HCT116 (cell line): ENCODE data around the gene ACBD3. TPM values are rescaled to one million over a fixed set of nuclear protein-coding genes. Genes with fewer than 3 reads are reported as not detected.

ENCODE experiments used
- ATAC-seq: fragments of 200-7000 bp; cut with Tn5 transposase; 2 replicates; pipeline ENCODE4 v1.9.1; 2020; ENCODE audit warnings: mild to moderate bottlenecking, moderate library complexity
- BruUV-seq: library from RNA; stranded (reverse); fragments of 400-500 nt; replicated peaks from 2 replicates; lab custom pipeline; 2021; lab: Mats Ljungman, UMichigan
- CTCF ChIA-PET: fragments of 300-600 bp; sonication (Branson Sonifier 250); formaldehyde crosslinking; loops from one replicate; lab custom pipeline; 2021; ENCODE audit warnings: antibody characterized with exemption; lab: Charles Lee
- POLR2A ChIA-PET: fragments of 300-600, 350-600 bp; sonication (Branson Sonifier 250); formaldehyde crosslinking; loops from one replicate; lab custom pipeline; 2021; ENCODE audit warnings: antibody characterized with exemption; lab: Charles Lee
- RAD21 ChIA-PET, 2 experiments: fragments of 300-600 bp; sonication (Branson Sonifier 250); formaldehyde crosslinking; loops; one replicate each; lab custom pipeline; 2023; ENCODE audit warnings: low total read pairs in 2 of 2; ENCODE audit not compliant: uncharacterized antibody in 2 of 2, unreplicated experiment in 2 of 2, low non-redundant PET in 1 of 2; lab: Charles Lee
- DNase-seq: peaks from one replicate; pipeline ENCODE4 v3.0.0-alpha.2; 2010; ENCODE audit warnings: low read depth, low spot score
- H2AFZ ChIP-seq: fragments of 200-600 bp; shearing (Covaris generic), sonication (generic); 2 replicates; pipeline ENCODE4 v1.6.1; 2017; ENCODE audit warnings: low read depth, mixed run types, mixed read lengths, antibody characterized with exemption, low read length; ENCODE audit not compliant: poor library complexity, severe bottlenecking
- H3K27ac ChIP-seq: 2 replicates; pipeline ENCODE4 v1.5.1; 2012; ENCODE audit warnings: low read depth, low read length
- H3K27me3 ChIP-seq: fragments of 200-600 bp; sonication (generic); 2 replicates; pipeline ENCODE4 v1.6.1; 2016; ENCODE audit warnings: mixed run types, low read length, mixed read lengths; ENCODE audit not compliant: insufficient read depth
- H3K36me3 ChIP-seq, 2 experiments: fragments of 200-500 bp in 1 of 2; fragments of 200-600 bp in 1 of 2; sonication (Bioruptor generic) in 1 of 2; sonication (generic) in 1 of 2; 2 replicates each; pipeline versions ENCODE4 v1.5.1 to v1.6.1; 2014 to 2016; ENCODE audit warnings: low read length in 2 of 2, inconsistent platforms in 1 of 2, mixed read lengths in 1 of 2, mixed run types in 1 of 2; ENCODE audit not compliant: insufficient read depth in 2 of 2, control insufficient read depth in 1 of 2
- H3K4me1 ChIP-seq, 2 experiments: fragments of 200-600 bp in 1 of 2; sonication (generic) in 1 of 2; 2 replicates each; pipeline versions ENCODE4 v1.5.1 to v1.6.1; 2012 to 2017; ENCODE audit warnings: low read length in 2 of 2, inconsistent platforms in 1 of 2, mild to moderate bottlenecking in 1 of 2, mixed read lengths in 1 of 2, mixed run types in 1 of 2, moderate library complexity in 1 of 2; ENCODE audit not compliant: insufficient read depth in 2 of 2, control insufficient read depth in 1 of 2
- H3K4me2 ChIP-seq: fragments of 200-600 bp; sonication (generic); 2 replicates; pipeline ENCODE4 v1.6.1; 2017; ENCODE audit warnings: mixed run types, low read length, mixed read lengths
- H3K4me3 ChIP-seq, 2 experiments: fragments of 200-600 bp in 1 of 2; sonication (generic) in 1 of 2; replicated peaks in 1 of 2; 2 replicates each; pipeline ENCODE4 v1.5.1; 2011 to 2016; ENCODE audit warnings: low read length in 2 of 2, control low read depth in 1 of 2, low read depth in 1 of 2, mild to moderate bottlenecking in 1 of 2, mixed read lengths in 1 of 2, mixed run types in 1 of 2
- H3K79me2 ChIP-seq: fragments of 200-600 bp; sonication (generic); 2 replicates; pipeline ENCODE4 v1.6.1; 2017; ENCODE audit warnings: mild to moderate bottlenecking, mixed run types, low read length, moderate library complexity, mixed read lengths; ENCODE audit not compliant: insufficient read depth
- H3K9ac ChIP-seq: fragments of 200-600 bp; sonication (generic); 2 replicates; pipeline ENCODE4 v1.6.1; 2016; ENCODE audit warnings: low read length, mixed read lengths
- H3K9me2 ChIP-seq: fragments of 200-600 bp; sonication (generic), shearing (Covaris generic); 2 replicates; pipeline ENCODE4 v1.6.1; 2017; ENCODE audit warnings: mixed run types, mild to moderate bottlenecking, moderate library complexity; ENCODE audit not compliant: insufficient read depth
- H3K9me3 ChIP-seq, 2 experiments: fragments of 200-500 bp in 1 of 2; fragments of 200-600 bp in 1 of 2; sonication (Bioruptor generic) in 1 of 2; sonication (generic) in 1 of 2; 2 replicates each; pipeline ENCODE4 v1.6.1; 2014 to 2017; ENCODE audit warnings: low read length in 2 of 2, mixed read lengths in 2 of 2, inconsistent platforms in 1 of 2, low read depth in 1 of 2, mild to moderate bottlenecking in 1 of 2, mixed run types in 1 of 2, moderate library complexity in 1 of 2; ENCODE audit not compliant: control insufficient read depth in 1 of 2, insufficient read depth in 1 of 2
- H4K20me1 ChIP-seq: fragments of 200-600 bp; sonication (generic), shearing (Covaris generic); 2 replicates; pipeline ENCODE4 v1.6.1; 2017; ENCODE audit warnings: mixed run types, mild to moderate bottlenecking, moderate library complexity; ENCODE audit not compliant: insufficient read depth
- CBX3 ChIP-seq: IDR thresholded peaks from 2 replicates; pipeline ENCODE4 v1.6.1; 2012; ENCODE audit warnings: low read depth
- CEBPB ChIP-seq: IDR thresholded peaks from 2 replicates; pipeline ENCODE4 v1.6.1; 2012; ENCODE audit warnings: low read depth
- ELF1 ChIP-seq: IDR thresholded peaks from 2 replicates; pipeline ENCODE4 v1.6.1; 2012; ENCODE audit warnings: low read depth, borderline replicate concordance
- EZH2 ChIP-seq: fragments of 200-600 bp; sonication (generic); IDR thresholded peaks from 2 replicates; pipeline ENCODE4 v1.6.1; 2017; ENCODE audit warnings: antibody characterized with exemption, mixed run types
- EZH2phosphoT487 ChIP-seq: fragments of 200-600 bp; IDR thresholded peaks from 2 replicates; pipeline ENCODE4 v1.6.1; 2018; ENCODE audit warnings: antibody characterized with exemption, borderline replicate concordance
- FOSL1 ChIP-seq: IDR thresholded peaks from 2 replicates; pipeline ENCODE4 v1.6.1; 2012; ENCODE audit warnings: low read depth
- POLR2A ChIP-seq: IDR thresholded peaks from 2 replicates; pipeline ENCODE4 v1.7.0; 2011; ENCODE audit warnings: borderline replicate concordance; ENCODE audit not compliant: insufficient read depth, insufficient read length; ENCODE audit errors: extremely low read depth
- POLR2AphosphoS5 ChIP-seq: IDR thresholded peaks from 2 replicates; pipeline ENCODE4 v1.6.1; 2011; ENCODE audit warnings: mild to moderate bottlenecking, low read depth, low read length, moderate library complexity
- REST ChIP-seq: IDR thresholded peaks from 2 replicates; pipeline ENCODE4 v1.6.1; 2012; ENCODE audit warnings: low read depth
- SIN3A ChIP-seq: IDR thresholded peaks from 2 replicates; pipeline ENCODE4 v1.6.1; 2012; ENCODE audit warnings: low read depth
- SRF ChIP-seq: IDR thresholded peaks from 2 replicates; pipeline ENCODE4 v1.6.1; 2012; ENCODE audit warnings: low read depth
- YY1 ChIP-seq: IDR thresholded peaks from 2 replicates; pipeline ENCODE4 v1.6.1; 2011; ENCODE audit warnings: low read length, low read depth, moderate library complexity, mild to moderate bottlenecking; ENCODE audit not compliant: insufficient replicate concordance; ENCODE audit errors: extremely low read depth
- ZFX ChIP-seq: fragments of 450-650 bp; IDR thresholded peaks from 2 replicates; pipeline ENCODE4 v1.6.1; 2017
- ZNF274 ChIP-seq: fragments of 200-500 bp; sonication (Bioruptor generic); IDR thresholded peaks from 2 replicates; pipeline ENCODE4 v1.6.1; 2014; ENCODE audit warnings: mild to moderate bottlenecking, low read depth, low read length, inconsistent platforms
- intact Hi-C: fragments of 100-400 bp; cut with micrococcal nuclease; formaldehyde crosslinking; loops from 2 replicates; pipeline ENCODE4 v1.10.0; 2022
- total RNA-seq: library from RNA; stranded (reverse); gene quantifications from one replicate; pipeline ENCODE4 v1.2.1, GENCODE V29; 2021; ENCODE audit not compliant: unreplicated experiment
- TF ChIP-seq, protein P1 (sequence below): IDR thresholded peaks from 2 replicates; pipeline ENCODE4 v1.6.1; 2011; ENCODE audit warnings: mild to moderate bottlenecking, low read length, moderate library complexity; ENCODE audit not compliant: insufficient replicate concordance; ENCODE audit errors: extremely low read depth
- TF ChIP-seq, protein P2 (sequence below), 3 experiments: fragments of 200-600 bp in 1 of 3; sonication (generic) in 1 of 3; IDR thresholded peaks in 2 of 3; conservative IDR thresholded peaks in 1 of 3; 2 replicates each; pipeline ENCODE4 v1.5.1; 2012 to 2017; ENCODE audit warnings: low read depth in 2 of 3, low read length in 2 of 3, antibody characterized with exemption in 1 of 3, borderline replicate concordance in 1 of 3, control low read depth in 1 of 3, mild to moderate bottlenecking in 1 of 3, mixed read lengths in 1 of 3, mixed run types in 1 of 3, moderate library complexity in 1 of 3; ENCODE audit not compliant: insufficient read depth in 1 of 3

Gene ACBD3
- total RNA-seq, 1 experiment from 2014 or later = 29.6 TPM

- ChIA-PET POLR2A (no interaction called here), RAD21 (no interaction called here), CTCF (no interaction called here)
- Histone ChIP-seq H2AFZ (no peak overlapping the region), H3K4me3 (no peak overlapping the region), H3K9me3 (no peaks in the 10 kb centered on the region), H4K20me1 (no peaks in the 10 kb centered on the region), H3K27ac (no peak overlapping the region), H3K4me2 (no peak overlapping the region), H3K9ac (no peak overlapping the region), H3K36me3 (peaks cover 25 to 28% of the 10 kb centered on the region in 2 experiments), H3K9me2 (no peaks in the 10 kb centered on the region), H3K27me3 (no peaks in the 10 kb centered on the region), H3K4me1 (no peaks in the 10 kb centered on the region), H3K79me2 (peaks cover 11% of the 10 kb centered on the region; the same call in 1 of the 2 replicates)
- TF ChIP-seq ELF1 = no peak
- no peak for TF ChIP-seq POLR2A
- TF ChIP-seq EZH2phosphoT487 = no peak
- TF ChIP-seq, protein P1, sequence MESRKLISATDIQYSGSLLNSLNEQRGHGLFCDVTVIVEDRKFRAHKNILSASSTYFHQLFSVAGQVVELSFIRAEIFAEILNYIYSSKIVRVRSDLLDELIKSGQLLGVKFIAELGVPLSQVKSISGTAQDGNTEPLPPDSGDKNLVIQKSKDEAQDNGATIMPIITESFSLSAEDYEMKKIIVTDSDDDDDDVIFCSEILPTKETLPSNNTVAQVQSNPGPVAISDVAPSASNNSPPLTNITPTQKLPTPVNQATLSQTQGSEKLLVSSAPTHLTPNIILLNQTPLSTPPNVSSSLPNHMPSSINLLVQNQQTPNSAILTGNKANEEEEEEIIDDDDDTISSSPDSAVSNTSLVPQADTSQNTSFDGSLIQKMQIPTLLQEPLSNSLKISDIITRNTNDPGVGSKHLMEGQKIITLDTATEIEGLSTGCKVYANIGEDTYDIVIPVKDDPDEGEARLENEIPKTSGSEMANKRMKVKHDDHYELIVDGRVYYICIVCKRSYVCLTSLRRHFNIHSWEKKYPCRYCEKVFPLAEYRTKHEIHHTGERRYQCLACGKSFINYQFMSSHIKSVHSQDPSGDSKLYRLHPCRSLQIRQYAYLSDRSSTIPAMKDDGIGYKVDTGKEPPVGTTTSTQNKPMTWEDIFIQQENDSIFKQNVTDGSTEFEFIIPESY = no peak
- no peak for TF ChIP-seq FOSL1
- no peak for TF ChIP-seq SIN3A
- no peak for TF ChIP-seq ZFX
- TF ChIP-seq SRF = no peak
- no peak for TF ChIP-seq YY1
- no peak for TF ChIP-seq ZNF274
- TF ChIP-seq CEBPB = no peak
- no peak for TF ChIP-seq POLR2AphosphoS5
- TF ChIP-seq, protein P2, sequence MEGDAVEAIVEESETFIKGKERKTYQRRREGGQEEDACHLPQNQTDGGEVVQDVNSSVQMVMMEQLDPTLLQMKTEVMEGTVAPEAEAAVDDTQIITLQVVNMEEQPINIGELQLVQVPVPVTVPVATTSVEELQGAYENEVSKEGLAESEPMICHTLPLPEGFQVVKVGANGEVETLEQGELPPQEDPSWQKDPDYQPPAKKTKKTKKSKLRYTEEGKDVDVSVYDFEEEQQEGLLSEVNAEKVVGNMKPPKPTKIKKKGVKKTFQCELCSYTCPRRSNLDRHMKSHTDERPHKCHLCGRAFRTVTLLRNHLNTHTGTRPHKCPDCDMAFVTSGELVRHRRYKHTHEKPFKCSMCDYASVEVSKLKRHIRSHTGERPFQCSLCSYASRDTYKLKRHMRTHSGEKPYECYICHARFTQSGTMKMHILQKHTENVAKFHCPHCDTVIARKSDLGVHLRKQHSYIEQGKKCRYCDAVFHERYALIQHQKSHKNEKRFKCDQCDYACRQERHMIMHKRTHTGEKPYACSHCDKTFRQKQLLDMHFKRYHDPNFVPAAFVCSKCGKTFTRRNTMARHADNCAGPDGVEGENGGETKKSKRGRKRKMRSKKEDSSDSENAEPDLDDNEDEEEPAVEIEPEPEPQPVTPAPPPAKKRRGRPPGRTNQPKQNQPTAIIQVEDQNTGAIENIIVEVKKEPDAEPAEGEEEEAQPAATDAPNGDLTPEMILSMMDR (IDR thresholded peaks at IDR 0.05 in 2 of 3, conservative IDR thresholded peaks at IDR 0.05 in 1 of 3; ENCODE audit: borderline replicate concordance in 1 of 3, insufficient read depth in 1 of 3, low read depth in 2 of 3, low read length in 2 of 3) = no peak
- TF ChIP-seq CBX3 = no peak
- no peak for TF ChIP-seq EZH2
- TF ChIP-seq REST = no peak
- no peak for DNase-seq
- intact Hi-C loops = no loop called here
- no TSS peak for BruUV-seq
- no peak for ATAC-seq
These were observed 27.6 kb downstream of the ACBD3 start for GRCh38 chr1:226158983-226159382.
